ENCODE measurements around the gene GNE.
"Not testable (repeated sequence)": the region's sequence is repeated elsewhere in the genome, so short reads cannot be mapped to it uniquely, and the experiment has no call there.

Gene GNE, protein sequence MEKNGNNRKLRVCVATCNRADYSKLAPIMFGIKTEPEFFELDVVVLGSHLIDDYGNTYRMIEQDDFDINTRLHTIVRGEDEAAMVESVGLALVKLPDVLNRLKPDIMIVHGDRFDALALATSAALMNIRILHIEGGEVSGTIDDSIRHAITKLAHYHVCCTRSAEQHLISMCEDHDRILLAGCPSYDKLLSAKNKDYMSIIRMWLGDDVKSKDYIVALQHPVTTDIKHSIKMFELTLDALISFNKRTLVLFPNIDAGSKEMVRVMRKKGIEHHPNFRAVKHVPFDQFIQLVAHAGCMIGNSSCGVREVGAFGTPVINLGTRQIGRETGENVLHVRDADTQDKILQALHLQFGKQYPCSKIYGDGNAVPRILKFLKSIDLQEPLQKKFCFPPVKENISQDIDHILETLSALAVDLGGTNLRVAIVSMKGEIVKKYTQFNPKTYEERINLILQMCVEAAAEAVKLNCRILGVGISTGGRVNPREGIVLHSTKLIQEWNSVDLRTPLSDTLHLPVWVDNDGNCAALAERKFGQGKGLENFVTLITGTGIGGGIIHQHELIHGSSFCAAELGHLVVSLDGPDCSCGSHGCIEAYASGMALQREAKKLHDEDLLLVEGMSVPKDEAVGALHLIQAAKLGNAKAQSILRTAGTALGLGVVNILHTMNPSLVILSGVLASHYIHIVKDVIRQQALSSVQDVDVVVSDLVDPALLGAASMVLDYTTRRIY

DNA sequence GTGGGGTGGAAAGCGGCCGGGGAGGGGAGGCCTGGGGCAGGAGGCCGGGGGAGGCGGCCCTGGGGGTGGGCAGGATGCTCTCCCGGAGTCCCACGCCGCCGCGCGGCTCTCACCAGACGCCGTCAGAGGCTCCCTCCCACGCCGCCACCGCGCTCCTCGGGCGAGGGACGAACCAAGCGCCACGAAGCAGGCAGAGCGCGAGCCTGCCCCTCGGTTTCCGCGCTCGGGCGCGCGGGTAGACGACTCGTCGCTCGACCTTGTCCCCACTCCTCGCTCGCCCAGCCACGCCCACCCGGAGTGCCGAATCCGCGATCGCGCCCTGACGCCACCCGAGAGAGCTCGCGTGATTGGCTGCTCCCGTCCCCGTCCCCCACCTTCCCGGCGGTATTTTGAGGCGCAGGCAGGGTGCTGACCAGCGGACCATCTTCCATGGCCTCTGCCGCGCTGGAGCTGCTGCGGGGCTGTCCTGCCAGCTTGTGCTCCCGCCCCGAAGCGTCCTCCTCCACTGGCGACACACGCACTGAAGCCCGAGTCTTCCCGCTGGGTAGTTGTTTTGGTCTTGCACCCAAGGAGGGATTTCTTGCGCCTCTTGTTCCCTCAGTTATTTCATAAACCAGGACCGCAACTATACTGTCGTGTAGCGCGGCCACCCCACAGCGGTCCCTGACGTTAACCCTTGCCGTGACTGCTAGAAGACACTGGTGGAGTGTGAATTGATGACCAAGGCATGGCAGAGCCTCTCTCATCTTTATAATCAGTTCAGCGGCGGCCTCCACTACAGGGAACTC lies at the start of gene GNE:
Gene GNE, minus strand, starts transcription at position 241 of the 788 bp plus-strand sequence. CDS start 9,093 bp downstream, outside the sequence.
- DNase-seq, result peak; percentile 98

DNA sequence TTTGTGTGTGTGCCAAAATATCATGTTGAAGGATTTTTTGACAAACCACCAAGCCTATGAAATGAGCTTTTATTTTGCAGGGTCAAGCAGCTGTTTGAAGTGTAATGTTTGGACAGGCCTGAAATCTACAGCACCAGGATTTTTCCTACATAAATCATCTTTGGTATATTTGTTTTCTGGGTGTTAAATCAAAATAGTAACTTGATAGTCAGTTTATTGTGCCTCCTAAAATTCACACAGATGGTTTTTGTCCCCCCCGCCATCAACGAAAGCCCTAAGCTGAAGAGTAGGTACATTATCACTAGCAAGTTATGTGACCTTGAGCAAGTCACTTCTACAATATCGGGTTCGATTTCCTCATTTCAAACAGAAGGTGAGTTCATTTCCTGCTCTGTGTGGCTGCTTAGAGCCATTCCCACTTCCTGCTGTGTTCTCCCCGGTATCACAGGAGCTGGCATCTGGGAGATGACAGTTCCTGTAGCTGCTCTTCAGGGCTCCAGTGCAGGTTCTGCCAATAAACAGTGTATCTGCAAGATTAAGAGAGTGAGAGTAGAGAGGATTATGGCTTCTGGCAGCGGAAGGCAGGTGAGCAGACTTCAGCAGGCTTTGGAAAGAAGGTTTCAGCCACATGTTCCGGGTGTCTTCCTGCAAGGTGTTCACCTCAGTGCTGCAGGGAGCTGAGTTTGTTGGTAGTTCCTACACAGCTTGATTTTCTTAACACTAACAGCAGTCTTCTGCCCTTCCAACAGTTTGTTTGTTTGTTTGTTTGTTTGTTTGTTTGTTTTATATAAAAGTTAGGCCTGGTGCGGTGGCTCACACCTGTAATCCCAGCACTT lies 48.4 kb upstream of the GNE start:
- DNase-seq, result no peak

DNA sequence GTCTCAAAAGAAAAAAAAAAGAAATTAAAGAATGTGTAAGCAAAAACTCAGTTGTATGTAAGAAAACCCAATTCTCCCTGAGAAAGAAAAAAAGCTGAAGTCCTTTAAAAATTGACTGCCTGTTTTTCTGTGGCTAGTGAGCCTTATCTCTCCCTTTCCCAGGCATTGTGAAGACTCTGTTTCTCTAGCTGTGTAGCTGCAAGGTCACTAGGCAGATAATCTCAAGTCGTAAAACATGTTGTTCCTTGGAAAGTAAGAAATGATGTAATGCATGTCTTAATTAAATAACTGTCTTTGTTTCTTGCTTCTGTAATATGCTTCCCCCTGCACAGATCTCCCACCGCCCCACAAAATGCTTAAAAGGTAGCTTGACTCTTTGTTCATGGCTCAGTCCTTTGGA lies 46.1 kb upstream of the GNE start:
- not testable (repeated sequence) for DNase-seq

DNA sequence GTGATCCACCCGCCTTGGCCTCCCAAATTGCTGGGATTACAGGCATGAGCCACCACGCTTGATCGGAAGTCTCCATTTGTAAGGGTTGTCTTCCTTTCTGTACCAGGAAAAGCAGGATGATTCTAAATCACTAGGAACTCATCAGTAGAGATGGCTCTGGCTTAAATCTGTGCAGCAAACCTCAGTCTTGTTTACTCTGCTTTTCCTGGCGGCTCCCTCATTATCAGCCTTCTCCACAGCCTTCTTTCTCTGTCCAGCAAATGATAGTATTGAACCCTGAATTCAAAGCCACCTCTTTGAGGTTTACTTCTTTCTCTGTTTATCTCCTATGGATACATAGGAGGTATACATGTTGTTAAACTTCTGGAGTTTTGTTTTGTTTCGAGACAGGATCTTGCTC lies 43.0 kb upstream of the GNE start:
- no peak for DNase-seq

DNA sequence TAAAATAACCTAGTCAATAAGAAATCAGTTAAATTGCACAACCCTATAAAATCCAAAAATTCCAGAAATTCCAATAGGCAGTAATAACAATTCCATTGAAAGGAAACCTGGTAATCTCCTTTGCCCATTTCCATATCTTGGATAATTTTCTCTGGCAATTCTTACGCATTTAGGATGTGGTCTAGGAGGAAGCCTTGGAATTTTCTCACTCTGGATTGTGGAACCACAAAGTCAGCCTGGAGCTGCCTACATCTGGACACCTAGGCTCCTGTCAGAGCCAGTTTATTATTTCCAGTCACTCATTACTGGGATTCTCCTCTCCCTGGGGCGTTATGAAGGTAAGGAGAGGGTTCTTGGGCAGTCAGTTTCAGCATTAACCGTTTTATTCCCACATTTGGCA lies 40.3 kb upstream of the GNE start:
- no peak for DNase-seq

DNA sequence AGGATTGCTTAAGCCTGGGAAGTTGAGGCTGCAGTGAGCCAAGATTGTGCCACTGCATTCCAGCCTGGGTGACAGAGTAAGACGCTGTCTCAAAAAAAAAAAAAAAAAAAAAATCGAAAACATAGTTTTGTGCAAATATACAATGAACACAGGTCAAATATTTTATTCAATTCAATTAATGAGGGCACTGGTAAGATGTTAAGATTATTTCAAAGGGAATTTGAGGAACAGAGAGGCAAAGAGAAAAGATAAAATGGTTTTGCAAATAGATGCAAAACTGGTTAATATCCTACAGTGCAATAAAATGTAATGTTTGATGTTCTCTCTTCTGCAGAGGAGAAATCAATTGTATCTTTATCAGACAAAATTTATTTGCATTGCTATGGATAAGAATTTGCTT lies 39.5 kb upstream of the GNE start:
- no peak for DNase-seq

DNA sequence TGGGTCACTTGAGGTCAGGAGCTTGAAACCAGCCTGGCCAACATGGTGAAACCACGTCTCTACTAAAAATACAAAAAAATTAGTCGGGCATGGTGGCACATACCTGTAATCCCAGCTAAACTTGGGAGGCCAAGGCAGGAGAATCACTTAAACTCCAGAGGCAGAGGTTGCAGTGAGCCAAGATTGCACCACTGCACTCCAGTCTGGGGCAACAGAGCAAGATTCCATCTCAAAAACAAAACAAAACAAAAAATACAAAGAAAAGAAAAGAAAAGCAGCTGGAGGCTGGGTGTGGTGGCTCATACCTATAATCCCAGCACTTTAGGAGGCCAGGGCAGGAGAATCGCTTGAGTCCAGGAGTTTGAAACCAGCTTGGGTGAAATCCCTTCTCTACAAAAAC lies 36.7 kb upstream of the GNE start:
- DNase-seq, result not testable (repeated sequence)

DNA sequence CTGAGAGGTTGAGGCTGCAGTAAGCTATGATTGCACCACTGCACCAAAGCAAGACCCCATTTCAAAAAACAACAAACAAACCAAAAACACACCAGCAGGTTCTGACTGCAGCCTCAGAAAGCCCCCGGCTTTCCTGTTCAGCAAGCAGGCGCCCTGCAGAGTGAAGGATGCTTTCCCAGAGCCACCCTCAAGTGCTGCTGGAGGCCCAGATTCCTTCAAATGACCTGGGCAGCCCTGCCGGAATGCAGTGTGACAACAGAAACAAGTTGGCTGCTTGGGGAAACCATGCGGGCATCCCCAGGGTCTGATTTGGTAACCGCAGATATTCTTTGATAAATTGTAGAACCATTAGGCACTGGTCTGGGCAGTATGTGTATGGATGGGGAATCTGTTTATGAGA lies 35.7 kb upstream of the GNE start:
- DNase-seq, result no peak

DNA sequence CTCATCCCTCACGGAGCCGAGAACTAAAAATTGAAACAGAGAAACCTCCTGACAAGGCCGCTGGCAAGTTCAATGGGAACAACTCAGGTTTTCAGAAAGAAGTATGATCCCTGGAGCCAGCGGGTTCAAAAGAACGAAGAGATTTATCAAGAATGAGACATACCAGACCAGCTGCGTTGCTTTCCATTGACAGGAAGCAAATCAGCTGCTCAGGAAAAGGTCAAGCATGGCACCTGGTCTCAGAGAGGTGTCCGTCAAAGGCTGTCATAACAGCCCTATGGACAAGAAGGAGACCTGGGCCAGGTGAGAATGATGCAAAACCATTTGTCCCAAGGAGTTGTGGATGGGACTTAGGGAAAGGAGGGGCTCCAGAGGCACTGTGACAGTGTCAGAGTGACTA lies 34.9 kb upstream of the GNE start:
- no peak for DNase-seq

DNA sequence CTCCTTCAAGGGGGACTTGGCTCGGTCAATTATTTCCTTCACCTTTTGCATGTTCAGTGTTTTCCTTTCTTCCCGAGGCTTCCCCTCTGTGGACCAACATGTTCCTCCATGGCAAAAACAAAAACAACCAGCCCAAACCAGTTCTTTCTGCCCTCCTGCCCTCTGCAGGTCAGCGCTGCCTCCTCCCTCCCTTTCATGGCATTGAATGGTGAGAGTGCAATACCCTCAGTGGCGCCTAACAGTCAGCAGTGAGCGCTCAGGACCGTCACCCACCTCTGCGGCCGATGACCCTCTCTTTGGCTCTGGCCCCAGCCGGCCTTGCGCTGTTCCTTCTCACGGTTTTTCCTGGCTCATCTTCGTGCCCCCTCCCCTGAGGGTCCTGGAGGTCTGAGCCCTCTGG lies 34.4 kb upstream of the GNE start:
- DNase-seq, result no peak

DNA sequence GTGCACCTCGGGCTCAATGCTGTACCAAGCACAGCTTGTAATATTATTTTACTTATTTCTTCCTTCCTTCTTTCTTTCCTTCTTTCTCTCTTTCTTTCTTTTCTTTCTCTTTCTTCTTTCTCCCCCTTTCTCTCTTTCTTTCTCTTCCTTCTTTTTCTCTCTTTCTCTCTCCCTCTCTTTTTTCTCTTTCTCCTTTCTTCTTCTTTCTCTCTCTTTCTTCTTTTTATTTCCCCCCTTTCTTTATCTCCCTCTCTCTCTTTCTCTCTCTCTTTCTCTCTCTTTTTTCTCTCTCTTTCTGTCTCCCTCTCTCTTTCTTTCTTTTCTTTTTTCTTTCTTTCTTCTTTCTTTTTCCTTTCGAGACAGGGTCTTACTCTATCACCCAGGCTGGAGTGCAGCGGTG lies 32.7 kb upstream of the GNE start:
- DNase-seq, result no peak

DNA sequence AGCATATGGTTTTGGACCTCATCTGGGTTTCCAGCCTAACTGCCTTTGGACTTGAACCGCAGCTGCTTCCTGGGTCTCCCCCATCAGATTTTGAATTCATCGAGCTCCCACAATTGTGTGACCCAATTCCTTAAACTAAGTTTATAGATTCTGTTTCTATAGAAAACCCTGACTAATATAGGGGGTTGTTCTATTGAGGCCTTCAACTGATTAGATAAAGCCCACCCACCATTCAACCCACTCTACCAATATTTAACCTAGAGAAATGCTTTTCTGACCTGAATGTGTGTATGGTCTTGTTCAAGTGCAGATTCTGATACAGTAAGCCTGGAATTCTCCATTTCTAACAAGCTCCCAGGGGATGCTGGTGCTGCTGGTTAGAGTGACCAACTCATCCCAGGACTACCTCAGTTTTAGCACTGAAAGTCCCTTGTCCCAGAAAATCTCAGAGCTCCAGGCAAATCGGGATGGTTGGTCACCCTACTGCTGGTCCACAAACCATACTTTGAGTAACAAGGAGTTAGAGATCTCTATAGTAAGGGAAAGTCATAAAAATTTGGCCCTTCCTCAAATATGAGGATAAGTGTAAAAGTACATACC lies 31.7 kb upstream of the GNE start:
- no peak for DNase-seq

DNA sequence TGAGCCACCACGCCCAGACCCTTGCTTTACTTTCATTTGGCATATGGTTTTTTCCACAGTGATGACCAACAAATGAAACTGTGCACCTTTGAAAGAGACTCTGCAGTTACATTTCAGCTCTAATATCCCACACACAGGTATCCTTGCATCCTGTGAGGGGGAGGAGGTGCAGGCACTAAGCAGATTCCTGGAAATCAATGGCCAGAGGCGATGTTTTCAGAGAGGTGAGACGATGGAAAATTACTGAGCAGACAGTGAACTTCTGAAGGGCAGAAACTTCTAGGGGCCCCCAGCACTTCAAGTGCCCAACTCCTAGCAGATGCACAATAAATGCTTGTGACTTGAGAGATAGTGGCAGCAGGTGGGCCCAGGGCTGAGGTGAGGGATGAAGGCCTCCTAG lies 29.8 kb upstream of the GNE start:
- DNase-seq, result no peak

DNA sequence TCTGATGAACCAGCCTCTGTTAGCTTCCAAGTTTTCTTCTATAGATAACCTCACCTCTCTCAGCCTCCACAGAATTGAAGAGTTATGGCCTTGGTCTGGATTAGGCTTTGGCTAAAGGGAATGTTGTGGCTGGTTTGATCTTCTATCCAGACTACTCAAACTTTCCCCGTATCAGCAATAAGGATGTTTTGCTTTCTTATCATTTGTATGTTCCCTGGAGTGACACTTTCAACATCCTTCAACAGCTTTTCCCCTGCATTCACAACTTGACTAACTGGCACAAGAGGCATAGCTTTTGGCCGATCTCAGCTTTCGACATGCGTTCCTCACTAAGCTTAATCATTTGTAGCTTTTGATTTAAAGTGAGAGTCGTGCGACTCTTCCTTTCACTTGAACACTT lies 28.1 kb upstream of the GNE start:
- no peak for DNase-seq

DNA sequence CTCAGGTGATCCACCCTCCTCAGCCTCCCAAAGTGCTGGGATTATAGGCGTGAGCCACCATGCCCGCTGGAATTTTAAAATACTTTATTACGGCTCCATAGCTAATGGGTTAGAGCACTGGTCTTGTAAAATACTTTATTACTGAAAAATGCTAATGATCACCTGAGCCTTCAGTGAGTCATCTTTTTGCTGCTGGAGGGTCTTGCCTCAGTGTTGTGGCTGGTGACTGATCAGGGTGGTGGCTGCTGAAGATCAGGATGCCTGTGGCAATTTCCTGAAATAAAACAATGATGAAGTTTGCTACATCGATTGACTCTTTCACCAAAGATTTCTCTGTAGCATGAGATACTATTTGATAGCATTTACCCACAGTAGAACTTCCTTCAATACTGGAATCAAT lies 26.0 kb upstream of the GNE start:
- no peak for DNase-seq

DNA sequence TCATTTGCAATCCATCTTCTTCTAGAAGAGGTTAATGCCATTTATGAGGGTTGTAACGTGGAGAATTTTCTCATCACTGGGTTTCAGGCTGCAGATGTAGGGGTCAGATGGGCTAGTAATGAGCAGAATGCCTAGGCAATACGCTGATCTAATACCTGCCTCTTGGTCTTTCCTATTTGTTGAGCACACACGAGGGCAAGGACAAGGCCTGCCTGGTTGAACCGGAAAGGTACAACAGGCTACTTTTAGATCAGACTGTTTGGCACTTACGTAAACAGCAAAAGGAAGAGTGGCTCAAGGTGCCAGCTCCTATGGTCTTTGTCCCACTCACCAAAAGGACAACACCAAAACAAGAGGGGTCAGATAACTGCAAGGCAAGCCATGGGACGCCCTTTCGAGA lies 24.0 kb upstream of the GNE start:
- DNase-seq, result no peak

DNA sequence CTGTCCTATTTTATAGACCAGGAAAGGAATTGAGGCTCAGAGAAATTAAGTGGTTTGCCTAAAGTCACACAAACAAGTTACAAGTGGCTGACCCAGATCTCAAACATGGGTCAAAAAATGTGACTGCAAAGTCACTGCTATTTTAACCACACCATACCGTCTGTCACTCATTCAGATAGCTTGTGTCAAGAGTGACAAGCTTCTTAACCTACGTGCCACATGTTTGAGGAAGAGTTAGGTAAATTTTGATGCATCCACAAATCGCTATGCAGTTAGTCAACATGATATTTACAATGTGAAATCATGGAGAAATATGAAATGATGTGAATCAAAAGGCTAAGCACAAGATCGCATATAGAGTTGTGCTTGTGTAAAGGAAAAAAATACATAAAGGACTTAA lies 22.7 kb upstream of the GNE start:
- no peak for DNase-seq

DNA sequence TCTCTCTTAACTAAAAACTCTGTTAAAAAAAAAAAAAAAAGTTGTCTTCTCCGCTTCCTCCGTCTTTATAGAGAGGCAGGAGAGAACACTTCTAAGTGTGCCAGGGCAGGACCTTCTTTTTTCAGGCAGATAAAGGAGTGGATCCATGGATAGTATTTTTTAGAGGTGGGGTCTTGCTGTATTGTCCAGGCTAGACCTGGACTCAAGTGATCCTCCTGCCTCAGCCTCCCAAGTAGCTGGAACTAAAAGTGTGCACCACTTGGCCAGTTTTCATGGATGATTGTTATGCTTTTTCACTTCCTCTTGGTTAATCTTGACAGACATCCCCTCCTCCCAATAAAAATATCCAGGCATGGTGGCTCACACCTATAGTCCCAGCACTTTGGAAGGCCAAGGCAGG lies 20.0 kb upstream of the GNE start:
- DNase-seq, result no peak

DNA sequence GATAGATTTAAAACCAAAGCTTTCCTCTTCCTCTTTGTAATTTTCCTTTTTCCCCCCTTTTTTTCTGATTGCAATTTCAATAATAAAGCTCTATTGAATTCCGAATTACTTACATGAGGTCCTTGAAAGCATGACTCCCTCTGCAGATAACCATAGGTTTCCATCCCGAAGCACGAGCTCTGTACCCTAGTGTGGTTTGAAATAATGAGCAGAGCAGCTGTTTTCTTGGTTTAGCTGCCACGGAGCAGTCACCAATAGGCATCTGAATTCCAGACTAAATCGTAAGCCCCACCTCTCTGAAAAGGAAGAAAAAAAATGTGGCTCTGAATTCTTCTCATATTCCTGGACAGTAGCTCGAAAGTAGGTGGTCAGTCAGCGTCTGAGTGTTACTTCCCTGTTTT lies 18.5 kb upstream of the GNE start:
- DNase-seq, result no peak

DNA sequence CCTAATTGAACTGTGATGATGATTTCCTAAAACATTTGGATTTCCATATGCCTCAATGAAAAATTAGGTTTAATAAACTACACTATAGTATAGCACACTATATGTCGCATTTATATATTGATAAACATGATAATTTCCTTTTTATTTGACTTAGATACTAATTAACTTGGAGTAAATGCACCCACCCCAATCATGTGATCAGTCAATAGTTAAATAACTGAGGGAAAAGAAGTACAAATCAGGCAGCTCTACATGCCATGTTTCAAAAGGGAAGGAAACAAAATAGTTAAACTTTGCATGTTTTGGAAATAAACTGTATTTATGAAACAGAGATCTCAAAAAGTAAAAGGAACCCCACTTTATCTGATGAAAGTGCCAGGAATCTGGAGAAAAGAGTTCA lies 18.0 kb upstream of the GNE start:
- DNase-seq, result no peak

DNA sequence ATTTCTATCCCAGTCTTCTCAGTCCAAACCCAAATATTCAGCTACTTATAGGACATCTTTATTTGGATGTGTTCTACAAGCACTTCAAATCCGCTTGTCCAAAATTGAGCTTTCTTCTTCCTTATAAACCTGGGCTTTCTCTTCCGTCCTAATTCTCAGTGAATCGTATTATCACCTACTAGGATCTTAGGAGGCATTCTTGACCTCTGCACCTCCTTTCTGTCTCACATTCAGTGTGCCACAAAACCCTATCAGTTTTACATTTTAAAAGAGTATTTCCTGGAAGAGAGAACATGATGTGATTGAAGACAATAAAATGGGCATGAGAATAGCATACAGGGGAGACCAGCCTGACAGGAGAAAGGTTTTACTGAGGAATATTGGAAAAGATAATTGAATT lies 16.8 kb upstream of the GNE start:
- DNase-seq, result no peak

DNA sequence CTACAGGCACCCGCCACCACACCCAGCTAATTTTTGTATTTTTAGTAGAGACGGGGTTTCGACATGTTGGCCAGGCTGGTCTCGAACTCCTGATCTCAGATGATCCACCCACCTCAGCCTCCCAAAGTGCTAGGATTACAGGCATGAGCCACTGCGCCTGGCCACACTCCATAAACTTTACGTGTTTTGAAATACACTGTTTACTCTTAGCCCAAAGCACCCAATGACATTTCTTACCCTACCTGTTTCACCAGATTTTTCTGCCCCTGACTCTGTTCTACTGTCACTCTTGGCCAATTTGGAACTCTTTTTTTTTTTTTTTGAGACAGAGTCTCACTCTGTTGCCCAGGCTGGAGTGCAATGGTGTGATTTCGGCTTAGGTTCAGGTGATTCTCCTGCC lies 15.1 kb upstream of the GNE start:
- not testable (repeated sequence) for DNase-seq
